ENCODE measurements around the gene SCARF1.

Gene SCARF1

DNA sequence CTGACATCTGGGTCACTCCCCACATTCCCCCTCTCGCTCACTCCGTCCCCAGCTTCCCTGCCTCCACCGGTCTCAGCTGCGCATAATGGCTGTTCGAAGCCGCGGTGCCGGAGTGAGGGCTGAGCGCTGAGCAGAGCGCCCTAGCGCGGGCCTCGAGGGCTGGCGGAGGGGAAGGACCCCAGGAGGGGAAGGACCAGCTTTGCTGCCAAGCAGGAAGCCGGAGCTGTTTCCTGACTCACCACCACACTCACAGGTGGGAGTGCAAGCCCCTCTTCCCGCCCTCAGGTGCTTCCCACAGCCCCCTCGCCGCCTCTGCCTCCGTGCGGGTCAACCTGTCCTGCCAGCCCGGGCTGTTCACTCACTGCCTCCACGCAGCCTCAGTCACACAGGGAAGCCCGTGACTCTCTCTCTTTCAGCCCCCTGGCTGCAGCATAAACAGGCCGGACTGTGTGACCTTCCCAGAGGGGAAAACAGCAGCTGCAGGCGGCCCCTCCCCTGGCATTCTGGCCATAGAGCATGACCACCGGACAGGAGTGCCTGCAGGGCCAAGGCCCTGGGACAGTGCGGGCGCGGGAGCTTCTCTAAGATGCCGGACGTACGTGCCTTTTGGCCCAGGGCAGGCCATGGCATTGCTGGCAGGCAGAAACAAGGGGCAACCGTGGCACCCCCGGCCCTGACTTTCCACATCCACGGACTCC, 40.6 kb downstream of the SCARF1 start:
- DNase-seq (ENCODE audit: low read depth in 2 of 2) = no peak

DNA sequence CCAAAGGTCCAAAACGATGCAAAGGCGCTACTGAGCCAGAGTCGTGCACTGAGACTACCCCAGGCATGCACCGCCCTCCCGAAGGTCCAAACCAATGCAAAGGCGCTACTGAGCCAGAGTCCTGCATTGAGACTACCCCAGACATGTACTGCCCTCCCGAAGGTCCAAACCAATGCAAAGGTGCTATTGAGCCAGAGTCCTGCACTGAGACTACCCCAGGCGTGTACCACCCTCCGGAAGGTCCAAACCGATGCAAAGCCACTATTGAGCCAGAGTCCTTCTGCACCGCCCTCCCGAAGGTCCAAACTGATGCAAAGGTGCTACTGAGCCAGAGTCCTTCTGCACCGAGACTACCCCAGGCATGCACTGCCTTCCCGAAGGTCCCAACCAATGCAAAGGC, 44.0 kb downstream of the SCARF1 start:
- DNase-seq (ENCODE audit: low read depth in 2 of 2) = no peak

DNA sequence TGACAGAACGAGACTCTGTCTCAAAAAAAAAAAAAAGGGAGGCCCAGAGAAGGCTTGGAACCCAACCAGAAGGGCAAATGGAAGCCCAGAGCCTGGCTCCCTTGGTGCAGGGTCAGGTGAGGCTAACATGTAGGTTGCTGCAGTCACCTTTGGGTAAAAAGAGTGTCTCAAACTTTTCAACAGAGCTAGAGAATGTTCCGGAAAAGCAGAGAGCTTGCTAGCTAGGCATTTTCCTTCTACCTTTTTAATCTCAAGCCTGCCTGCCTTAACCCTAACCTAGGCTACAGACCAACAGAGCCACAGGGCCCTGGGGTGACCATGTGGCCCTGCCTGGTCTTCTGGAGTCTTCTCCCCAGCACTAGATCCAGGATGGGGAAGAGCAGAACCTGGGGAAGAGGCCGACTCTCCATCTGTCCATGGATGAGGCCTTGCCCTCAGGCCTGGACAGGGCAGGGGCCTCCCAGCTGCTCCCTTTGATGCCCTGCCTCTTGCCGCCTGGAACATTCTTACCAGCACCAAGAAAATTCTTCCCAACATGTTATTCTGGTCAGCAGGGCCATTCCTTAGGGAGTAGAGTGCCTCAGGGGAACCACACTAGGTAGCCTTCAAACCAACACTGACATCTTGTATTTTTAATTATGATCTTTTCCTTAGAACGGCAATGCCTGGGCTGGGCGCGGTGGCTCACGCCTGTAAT, 47.0 kb downstream of the SCARF1 start:
- no peak for DNase-seq (ENCODE audit: low read depth in 2 of 2)

DNA sequence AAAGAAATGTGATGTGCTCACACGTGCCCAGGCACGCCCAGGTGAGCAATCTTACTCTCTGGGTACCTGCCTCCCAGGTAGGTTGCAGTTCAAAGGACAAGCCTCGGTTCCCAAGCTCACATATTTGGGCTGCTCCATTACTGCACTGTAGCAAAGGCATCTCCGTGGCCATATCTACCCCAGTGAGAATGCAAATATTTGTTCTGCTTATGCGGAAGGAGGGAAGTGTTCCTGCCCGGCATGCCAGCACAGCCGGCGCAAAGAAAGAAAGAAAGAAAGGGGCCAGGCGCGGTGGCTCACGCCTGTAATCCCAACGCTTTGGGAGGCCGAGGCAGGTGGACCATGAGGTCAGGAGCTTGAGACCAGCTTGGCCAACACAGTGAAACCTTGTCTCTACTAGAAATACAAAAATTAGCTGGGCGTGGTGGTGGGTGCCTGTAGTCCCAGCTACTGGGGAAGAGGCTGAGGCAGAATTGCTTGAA, 47.6 kb downstream of the SCARF1 start:
- no peak for DNase-seq (ENCODE audit: low read depth in 2 of 2)

DNA sequence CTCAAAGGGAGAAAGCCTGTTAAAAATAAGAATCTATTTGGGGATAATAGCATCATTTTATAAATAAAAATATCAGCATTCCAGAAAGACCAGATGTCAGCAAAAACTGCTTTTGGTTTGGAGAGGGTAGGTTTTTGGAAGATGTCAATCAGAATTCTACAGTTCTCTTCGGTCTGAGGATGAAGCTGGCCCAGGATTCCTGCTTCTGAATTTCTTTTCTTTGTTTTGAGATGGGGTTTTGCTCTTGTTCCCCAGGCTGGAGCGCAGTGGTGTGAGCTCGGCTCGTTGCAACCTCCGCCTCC, 52.0 kb downstream of the SCARF1 start:
- DNase-seq (ENCODE audit: low read depth in 2 of 2) = no peak

DNA sequence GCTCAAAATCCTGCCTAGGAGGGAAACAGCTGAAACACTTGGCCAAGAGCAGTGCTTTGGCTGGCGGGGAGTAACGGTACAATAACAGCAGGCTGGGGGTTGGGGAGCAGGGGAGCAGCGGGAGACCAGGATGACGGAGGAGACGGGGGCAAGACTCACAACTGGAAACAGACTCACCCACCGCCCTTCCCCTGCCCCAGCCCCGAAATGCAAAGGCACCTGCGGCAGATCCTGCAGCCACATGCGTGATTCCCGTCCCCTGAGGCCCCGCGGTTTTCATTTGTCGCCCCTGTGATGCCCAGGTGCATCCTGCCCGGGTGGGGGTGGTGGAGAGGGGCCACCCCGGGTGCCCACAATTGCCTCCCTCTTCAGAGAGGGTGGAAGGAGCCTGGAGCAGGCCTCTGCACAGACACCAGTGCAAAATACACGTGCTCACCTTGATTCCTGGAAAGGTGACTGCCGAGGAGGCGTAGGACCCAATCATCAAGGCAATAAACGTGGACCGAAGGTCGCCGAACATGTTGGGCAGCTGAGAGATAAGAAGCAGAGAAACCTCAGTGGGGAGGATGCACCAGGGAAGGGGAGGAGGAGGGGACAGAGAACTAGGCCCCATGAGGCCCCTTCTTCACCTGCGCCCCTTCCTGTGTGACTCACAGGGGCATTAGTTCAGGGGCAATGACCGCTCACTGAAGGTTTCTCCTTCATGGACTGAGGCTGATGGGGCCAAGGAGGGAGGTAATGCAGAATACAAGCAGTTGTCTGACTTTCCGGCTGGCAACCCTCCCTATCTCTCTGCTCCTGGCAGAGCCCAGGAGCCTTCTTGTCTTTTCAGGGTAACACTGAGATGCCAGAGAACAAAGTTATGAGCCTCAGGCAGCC, 52.5 kb downstream of the SCARF1 start:
- no peak for DNase-seq (ENCODE audit: low read depth in 2 of 2)

DNA sequence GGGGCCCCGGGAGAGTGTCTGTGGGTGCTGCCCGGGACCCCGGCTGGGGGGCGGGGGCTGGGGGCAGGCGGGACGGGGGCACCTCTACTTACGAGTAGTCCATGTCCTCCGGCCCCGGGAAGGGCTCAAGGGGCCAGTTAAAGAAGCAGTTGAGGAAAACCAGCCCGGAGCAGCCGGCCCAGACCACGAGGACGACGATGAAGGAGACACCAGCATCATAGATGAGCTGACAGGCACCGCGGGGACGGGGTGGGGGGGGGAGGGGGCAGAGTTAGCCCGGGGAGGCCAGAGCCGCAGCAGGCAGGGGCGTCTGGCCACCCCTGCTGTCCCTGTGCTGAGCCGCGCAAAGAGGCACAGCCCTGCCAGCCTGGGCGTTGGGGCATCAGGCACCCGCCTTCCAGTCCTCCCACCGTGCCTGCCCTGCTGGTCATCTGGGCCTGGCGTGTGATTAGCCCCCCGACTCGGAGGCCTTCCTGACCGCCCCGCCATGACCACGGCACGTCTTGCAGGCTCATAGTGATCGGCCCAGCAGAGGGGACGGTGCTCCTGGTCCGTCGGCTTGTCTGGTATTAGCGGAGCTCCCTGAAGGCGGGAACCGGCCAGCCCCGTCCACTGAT, 54.0 kb downstream of the SCARF1 start:
- no peak for DNase-seq (ENCODE audit: low read depth in 2 of 2)

DNA sequence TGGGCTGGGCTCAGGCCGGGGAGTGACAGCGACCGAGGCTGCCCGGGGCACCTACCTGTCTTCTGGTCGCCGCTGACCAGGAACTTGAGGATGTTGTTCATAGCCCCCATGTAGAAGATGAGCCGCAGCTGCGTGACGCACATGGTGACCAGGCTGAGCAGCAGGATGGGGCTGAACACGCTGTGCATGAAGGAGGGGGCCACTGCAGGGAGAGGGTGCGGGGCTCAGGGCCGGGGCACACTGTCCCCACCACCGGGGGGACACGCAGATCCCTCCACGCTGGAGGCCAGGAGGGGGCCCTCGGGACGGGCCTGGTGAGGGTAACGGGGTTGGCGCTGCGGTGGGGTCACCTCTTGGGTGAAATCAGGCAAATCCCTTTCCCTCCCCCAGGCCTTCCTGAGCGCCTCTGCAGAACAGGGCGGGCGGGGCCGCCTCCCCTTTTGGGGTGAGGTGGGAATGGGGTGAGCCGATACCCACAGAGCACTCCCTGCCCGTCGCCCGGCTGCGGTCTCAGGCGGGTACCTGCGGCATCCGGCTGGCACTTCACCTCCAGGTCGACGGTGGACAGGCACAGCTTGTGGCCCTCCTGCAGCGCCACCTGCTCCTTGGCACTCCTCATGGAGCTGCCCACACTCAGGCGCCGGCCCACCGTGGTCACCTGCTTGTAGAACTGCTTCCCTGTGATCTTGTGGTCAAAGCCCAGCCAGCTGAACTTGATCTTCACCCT, 54.6 kb downstream of the SCARF1 start:
- no peak for DNase-seq (ENCODE audit: low read depth in 2 of 2)

DNA sequence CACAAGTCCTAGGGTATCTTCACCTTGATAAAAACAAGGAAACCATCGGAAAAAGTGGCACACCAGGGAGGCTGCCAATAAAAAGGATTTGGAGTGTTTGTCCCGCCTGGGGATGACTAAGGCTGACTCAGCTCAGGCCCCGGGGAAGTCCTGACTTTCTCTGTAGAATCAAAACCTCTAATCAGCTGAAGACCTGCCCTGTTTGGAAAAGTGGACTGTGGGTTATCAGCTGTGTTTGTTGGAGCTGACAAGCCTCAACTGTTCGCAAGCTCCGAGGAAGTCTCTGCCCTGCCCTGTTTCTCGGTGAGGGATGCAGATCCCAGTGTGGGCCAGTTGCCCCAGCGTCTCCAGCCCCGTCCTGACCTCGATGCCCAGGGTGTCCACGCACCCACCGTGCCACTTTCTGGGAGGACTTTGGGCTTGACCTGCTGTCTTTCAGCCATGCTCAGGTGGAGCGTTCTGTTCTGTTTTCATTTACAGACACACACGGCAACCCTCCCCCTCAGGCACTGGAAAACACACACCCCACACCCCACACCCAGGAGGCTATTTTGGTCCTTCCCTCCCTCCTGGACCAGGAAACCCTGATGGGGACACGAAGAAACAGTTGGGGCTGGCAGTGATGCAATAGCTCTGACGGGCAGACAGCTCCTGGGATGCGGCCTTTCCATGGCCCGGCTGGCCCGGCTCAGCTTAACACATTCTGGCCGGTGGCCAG, 55.3 kb downstream of the SCARF1 start:
- no peak for DNase-seq (ENCODE audit: low read depth in 2 of 2)

DNA sequence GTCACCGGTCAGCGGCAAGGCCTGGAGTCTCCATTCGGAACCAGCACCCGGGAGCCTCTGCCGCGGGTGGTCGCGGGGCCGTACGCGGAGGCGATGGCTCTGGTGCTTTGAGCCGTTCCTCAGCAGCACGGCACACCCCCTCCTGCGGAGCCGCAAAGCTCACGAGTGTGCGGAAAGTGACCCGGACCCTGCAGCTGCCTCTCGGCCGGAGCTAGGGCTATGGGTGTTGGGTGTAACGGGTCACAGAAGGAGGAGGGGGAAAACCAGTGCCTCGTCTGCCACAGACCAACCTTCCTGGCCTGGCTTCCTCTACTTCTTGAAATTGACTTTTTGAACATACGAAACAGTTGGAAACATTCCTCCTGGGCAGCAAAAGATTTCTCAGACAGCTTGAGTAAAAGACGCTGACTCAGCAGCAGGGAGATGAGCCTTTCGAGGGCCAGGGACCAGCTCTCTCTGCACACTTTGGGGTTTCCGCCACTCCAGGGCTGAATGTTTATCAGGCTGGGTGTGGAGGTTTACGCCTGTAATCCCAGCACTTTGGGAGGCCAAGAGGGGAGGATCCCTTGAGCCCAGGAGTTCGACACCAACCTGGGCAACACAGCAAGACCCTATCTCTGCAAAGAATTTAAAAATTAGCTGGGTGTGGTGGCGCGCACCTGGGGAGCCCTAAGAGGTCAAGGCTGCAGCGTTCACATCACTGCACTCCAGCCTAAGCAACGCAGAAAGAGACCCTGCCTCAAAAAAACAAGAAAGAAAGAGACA, 56.5 kb downstream of the SCARF1 start:
- DNase-seq (ENCODE audit: low read depth in 2 of 2) = no peak

DNA sequence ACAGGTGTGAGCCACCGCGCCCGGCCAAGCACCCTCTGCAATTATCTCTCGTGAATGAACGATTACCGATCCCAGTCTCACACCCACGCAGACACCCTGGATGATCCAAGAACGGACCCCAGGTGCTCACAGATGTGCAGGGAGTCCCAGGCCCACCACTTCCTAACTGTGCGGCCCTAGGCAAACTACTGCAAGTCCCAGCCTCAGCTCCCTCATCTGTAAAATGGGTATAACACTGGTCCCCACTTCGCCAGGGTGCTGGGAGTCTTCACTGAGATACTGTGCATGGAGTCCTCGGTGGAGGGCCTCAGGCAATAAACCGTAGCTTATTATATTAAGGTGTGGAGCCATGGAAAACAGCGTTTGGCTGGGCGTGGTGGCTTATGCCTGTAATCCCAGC, 61.4 kb downstream of the SCARF1 start:
- DNase-seq (ENCODE audit: low read depth in 2 of 2) = no peak

Data from stimulated activated CD8-positive, alpha-beta memory T cell treated with anti-CD3 and anti-CD28 coated beads, Interleukin-7, amount 100 ng/mL, for 4 hours (primary cell).